ENCODE results near the gene RPP21.

RPP21 gene

GRCh38 chr6:30344868-30345671 lies at the start of gene RPP21:
Gene RPP21 (plus strand): TSS chr6:30345156. CDS start chr6:30345172, 16 bp downstream.
- peak; percentile 56 to 76 for DNase-seq

- DNase-seq: no peak
Observed at GRCh38 chr6:30295837-30296236, 49.1 kb upstream of the RPP21 start.

- no peak for DNase-seq
Observed at GRCh38 chr6:30304002-30304401, 41.0 kb upstream of the RPP21 start.

- no peak for DNase-seq
Observed at GRCh38 chr6:30311101-30311500, 33.9 kb upstream of the RPP21 start.

- peak in 1 of 2 donors; percentile 35 for DNase-seq
Observed at GRCh38 chr6:30311671-30312070, 33.3 kb upstream of the RPP21 start.

- DNase-seq: no peak
Observed at GRCh38 chr6:30312266-30312665, 32.7 kb upstream of the RPP21 start.

- no peak for DNase-seq
Observed at GRCh38 chr6:30312676-30313321, 32.2 kb upstream of the RPP21 start.

- DNase-seq: no peak
Observed at GRCh38 chr6:30315156-30315555, 29.8 kb upstream of the RPP21 start.

- DNase-seq: no peak
Observed at GRCh38 chr6:30317913-30318589, 26.9 kb upstream of the RPP21 start.

GRCh38 chr6:30319146-30319835 lies 25.7 kb upstream of the RPP21 start:
- DNase-seq: no peak

- no peak for DNase-seq
Observed at GRCh38 chr6:30321692-30322388, 23.1 kb upstream of the RPP21 start.

GRCh38 chr6:30322527-30323501 lies 22.1 kb upstream of the RPP21 start:
- DNase-seq: peak; percentile 19 to 44

- DNase-seq: peak in 1 of 2 donors; percentile 7
Observed at GRCh38 chr6:30323806-30324205, 21.1 kb upstream of the RPP21 start.

GRCh38 chr6:30325150-30325872 lies 19.6 kb upstream of the RPP21 start:
- DNase-seq: peak; percentile 35 to 39

GRCh38 chr6:30325873-30326525 lies 19.0 kb upstream of the RPP21 start:
- DNase-seq: peak; percentile 82 to 85

- DNase-seq: peak; percentile 77 to 83
Observed at GRCh38 chr6:30326526-30327231, 18.3 kb upstream of the RPP21 start, which contains the start of gene TRIM39. Gene TRIM39 (plus strand): TSS chr6:30326927. CDS start chr6:30329318, 2,391 bp downstream.

- peak in 1 of 2 donors; percentile 3 for DNase-seq
Observed at GRCh38 chr6:30327232-30327746, 17.7 kb upstream of the RPP21 start.

- no peak for DNase-seq
Observed at GRCh38 chr6:30328397-30328796, 16.6 kb upstream of the RPP21 start.

- DNase-seq: peak; percentile 92 to 94
Observed at GRCh38 chr6:30329331-30329730, 15.6 kb upstream of the RPP21 start.
